Activated T-cell treated with anti-CD3 and anti-CD28 coated beads, Interleukin-2, amount 50 U/mL, for 72 hours (primary cell): ENCODE measurements around the gene APP. TPM values are rescaled to one million over a fixed set of nuclear protein-coding genes. Genes with fewer than 3 reads are reported as not detected.

ENCODE experiments used
- ATAC-seq, 2 donors: fragments of 150-1000 bp; cut with Tn5 transposase; replicated peaks in 1 of 2; 2 replicates each; pipeline ENCODE4 v1.10.0; 2021; ENCODE audit warnings: moderate library complexity in 2 of 2, mild to moderate bottlenecking in 1 of 2
- DNase-seq, 2 donors: peaks; one replicate each; pipeline ENCODE4 v3.0.0; 2021 to 2022; ENCODE audit warnings: mixed read lengths in 1 of 2
- H3K27ac Mint-ChIP-seq: one replicate; pipeline ENCODE4 v1.8.0; 2022; ENCODE audit warnings: mild to moderate bottlenecking, moderate library complexity, mixed read lengths
- H3K27me3 Mint-ChIP-seq: one replicate; pipeline ENCODE4 v1.8.0; 2022; ENCODE audit warnings: low read depth, mixed read lengths
- H3K36me3 Mint-ChIP-seq, 2 donors: one replicate each; pipeline ENCODE4 v1.8.0; 2022; ENCODE audit warnings: mixed read lengths in 2 of 2, mild to moderate bottlenecking in 1 of 2; ENCODE audit not compliant: insufficient read depth in 2 of 2
- H3K4me1 Mint-ChIP-seq: one replicate; pipeline ENCODE4 v1.8.0; 2022; ENCODE audit warnings: low read depth, mixed read lengths
- H3K4me3 Mint-ChIP-seq, 2 donors: one replicate each; pipeline ENCODE4 v1.8.0; 2022; ENCODE audit warnings: mild to moderate bottlenecking in 2 of 2, mixed read lengths in 2 of 2, moderate library complexity in 2 of 2
- H3K9me3 Mint-ChIP-seq, 2 donors: one replicate each; pipeline ENCODE4 v1.8.0; 2022; ENCODE audit warnings: mixed read lengths in 2 of 2
- total RNA-seq, 2 donors: library from RNA; stranded (reverse); gene quantifications; one replicate each; pipeline ENCODE4 v1.2.3, GENCODE V29; 2022

APP gene
- total RNA-seq, 2 donors from 2014 or later, result 37.2 to 45.0 TPM

GRCh38 chr21:25887646-25888306, 282.8 kb downstream of the APP start:
- H3K4me1 Mint-ChIP-seq, result no peaks in the 10 kb centered on the region
- peaks cover 0 to 5% of the 10 kb centered on the region in 2 donors for H3K36me3 Mint-ChIP-seq
- no peak for ATAC-seq
- H3K27me3 Mint-ChIP-seq, result no peaks in the 10 kb centered on the region
- no peak for DNase-seq
- H3K9me3 Mint-ChIP-seq, result no peaks in the 10 kb centered on the region
- H3K4me3 Mint-ChIP-seq, result no peak overlapping the region
- peak overlapping the region; percentile 5 for H3K27ac Mint-ChIP-seq

- Mint-ChIP-seq H3K4me1 (no peaks in the 10 kb centered on the region), H3K9me3 (no peaks in the 10 kb centered on the region), H3K36me3 (peaks cover 0 to 5% of the 10 kb centered on the region in 2 donors), H3K4me3 (no peak overlapping the region), H3K27ac (no peak overlapping the region), H3K27me3 (no peaks in the 10 kb centered on the region)
- DNase-seq (no peak), ATAC-seq (no peak)
Observed at GRCh38 chr21:25887166-25887565, 283.4 kb downstream of the APP start.

- ATAC-seq, result no peak
Observed at GRCh38 chr21:25885880-25886279, 284.7 kb downstream of the APP start.

GRCh38 chr21:25885405-25885804, 285.2 kb downstream of the APP start:
- no peaks in the 10 kb centered on the region for H3K36me3 Mint-ChIP-seq
- no peaks in the 10 kb centered on the region for H3K4me1 Mint-ChIP-seq
- no peaks in the 10 kb centered on the region for H3K27me3 Mint-ChIP-seq
- DNase-seq (no peak), ATAC-seq (no peak)
- H3K9me3 Mint-ChIP-seq, result no peaks in the 10 kb centered on the region
- no peak overlapping the region for H3K27ac Mint-ChIP-seq
- H3K4me3 Mint-ChIP-seq, result no peak overlapping the region

More at GRCh38 chr21:25885880-25886279, 284.7 kb downstream of the APP start:
- no peaks in the 10 kb centered on the region for H3K4me1 Mint-ChIP-seq
- H3K9me3 Mint-ChIP-seq, result no peaks in the 10 kb centered on the region
- H3K36me3 Mint-ChIP-seq, result peaks cover 0 to 2% of the 10 kb centered on the region in 2 donors
- DNase-seq, result no peak
- no peak overlapping the region for H3K27ac Mint-ChIP-seq
- H3K27me3 Mint-ChIP-seq, result no peaks in the 10 kb centered on the region
- no peak overlapping the region for H3K4me3 Mint-ChIP-seq

- no peaks in the 10 kb centered on the region for H3K36me3 Mint-ChIP-seq
- ATAC-seq (no peak), DNase-seq (no peak)
- no peaks in the 10 kb centered on the region for H3K27me3 Mint-ChIP-seq
- no peak overlapping the region for H3K27ac Mint-ChIP-seq
- no peak overlapping the region for H3K4me3 Mint-ChIP-seq
- no peaks in the 10 kb centered on the region for H3K9me3 Mint-ChIP-seq
- H3K4me1 Mint-ChIP-seq, result no peaks in the 10 kb centered on the region
Observed at GRCh38 chr21:25884311-25884710, 286.3 kb downstream of the APP start.

GRCh38 chr21:25881524-25882376, 288.8 kb downstream of the APP start:
- Mint-ChIP-seq H3K4me1 (no peaks in the 10 kb centered on the region), H3K27me3 (no peaks in the 10 kb centered on the region)

GRCh38 chr21:25879203-25879602, 291.4 kb downstream of the APP start:
- Mint-ChIP-seq H3K4me1 (no peaks in the 10 kb centered on the region), H3K4me3 (no peak overlapping the region), H3K27me3 (no peaks in the 10 kb centered on the region), H3K27ac (no peak overlapping the region), H3K9me3 (no peaks in the 10 kb centered on the region), H3K36me3 (no peaks in the 10 kb centered on the region)
- ATAC-seq, result no peak
- DNase-seq, result no peak

More at GRCh38 chr21:25881524-25882376, 288.8 kb downstream of the APP start:
- DNase-seq (peak; percentile 58 to 65), ATAC-seq (peak; percentile 58 to 71)
- H3K36me3 Mint-ChIP-seq, result no peaks in the 10 kb centered on the region
- no peak overlapping the region for H3K4me3 Mint-ChIP-seq
- H3K9me3 Mint-ChIP-seq, result no peaks in the 10 kb centered on the region
- H3K27ac Mint-ChIP-seq, result peak overlapping the region; percentile 47

- H3K9me3 Mint-ChIP-seq, result no peaks in the 10 kb centered on the region
Observed at GRCh38 chr21:25878344-25878743, 292.2 kb downstream of the APP start.

GRCh38 chr21:25872271-25872670, 298.3 kb downstream of the APP start:
- Mint-ChIP-seq H3K36me3 (no peaks in the 10 kb centered on the region), H3K27me3 (no peaks in the 10 kb centered on the region), H3K4me3 (no peak overlapping the region)

More at GRCh38 chr21:25878344-25878743, 292.2 kb downstream of the APP start:
- Mint-ChIP-seq H3K36me3 (no peaks in the 10 kb centered on the region), H3K27ac (no peak overlapping the region), H3K4me3 (no peak overlapping the region), H3K4me1 (no peaks in the 10 kb centered on the region), H3K27me3 (no peaks in the 10 kb centered on the region)
- DNase-seq, result no peak
- ATAC-seq, result no peak

GRCh38 chr21:25871566-25871965, 299.0 kb downstream of the APP start:
- Mint-ChIP-seq H3K27ac (no peak overlapping the region), H3K4me3 (no peak overlapping the region), H3K4me1 (no peaks in the 10 kb centered on the region), H3K36me3 (no peaks in the 10 kb centered on the region), H3K27me3 (no peaks in the 10 kb centered on the region), H3K9me3 (peaks cover 0 to 2% of the 10 kb centered on the region in 2 donors)
- DNase-seq (peak; percentile 7 to 9), ATAC-seq (no peak)

More at GRCh38 chr21:25872271-25872670, 298.3 kb downstream of the APP start:
- no peaks in the 10 kb centered on the region for H3K4me1 Mint-ChIP-seq
- H3K9me3 Mint-ChIP-seq, result peaks cover 0 to 2% of the 10 kb centered on the region in 2 donors
- no peak overlapping the region for H3K27ac Mint-ChIP-seq
- no peak for DNase-seq
- no peak for ATAC-seq

- H3K4me1 Mint-ChIP-seq, result no peaks in the 10 kb centered on the region
- H3K36me3 Mint-ChIP-seq, result no peaks in the 10 kb centered on the region
- DNase-seq, result no peak
- no peak for ATAC-seq
- no peak overlapping the region for H3K4me3 Mint-ChIP-seq
- peaks cover 0 to 2% of the 10 kb centered on the region in 2 donors for H3K9me3 Mint-ChIP-seq
- H3K27me3 Mint-ChIP-seq, result no peaks in the 10 kb centered on the region
- H3K27ac Mint-ChIP-seq, result no peak overlapping the region
Observed at GRCh38 chr21:25870084-25870483, 300.5 kb downstream of the APP start.

GRCh38 chr21:25867061-25867460, 303.5 kb downstream of the APP start:
- no peaks in the 10 kb centered on the region for H3K27me3 Mint-ChIP-seq
- H3K4me3 Mint-ChIP-seq, result no peak overlapping the region
- no peak for ATAC-seq
- no peaks in the 10 kb centered on the region for H3K36me3 Mint-ChIP-seq
- DNase-seq, result no peak
- no peak overlapping the region for H3K27ac Mint-ChIP-seq
- H3K4me1 Mint-ChIP-seq, result no peaks in the 10 kb centered on the region
- peaks cover 0 to 2% of the 10 kb centered on the region in 2 donors for H3K9me3 Mint-ChIP-seq

- no peak for DNase-seq
- Mint-ChIP-seq H3K27ac (no peak overlapping the region), H3K9me3 (no peaks in the 10 kb centered on the region), H3K36me3 (no peaks in the 10 kb centered on the region), H3K4me1 (no peaks in the 10 kb centered on the region), H3K27me3 (no peaks in the 10 kb centered on the region), H3K4me3 (no peak overlapping the region)
- ATAC-seq, result no peak
Observed at GRCh38 chr21:25863747-25864146, 306.8 kb downstream of the APP start.
